Measurements from ENCODE around the gene ZC3H18. TPM values are rescaled to one million over a fixed set of nuclear protein-coding genes. Genes with fewer than 3 reads are reported as not detected.
A peak's percentile ranks its signal among the peaks of the same experiment; 100 is the strongest.

ZC3H18 gene
- total and polyA plus RNA-seq, 3 experiments from 2014 or later: 21.6 to 102 (median 91.4) TPM

DNA sequence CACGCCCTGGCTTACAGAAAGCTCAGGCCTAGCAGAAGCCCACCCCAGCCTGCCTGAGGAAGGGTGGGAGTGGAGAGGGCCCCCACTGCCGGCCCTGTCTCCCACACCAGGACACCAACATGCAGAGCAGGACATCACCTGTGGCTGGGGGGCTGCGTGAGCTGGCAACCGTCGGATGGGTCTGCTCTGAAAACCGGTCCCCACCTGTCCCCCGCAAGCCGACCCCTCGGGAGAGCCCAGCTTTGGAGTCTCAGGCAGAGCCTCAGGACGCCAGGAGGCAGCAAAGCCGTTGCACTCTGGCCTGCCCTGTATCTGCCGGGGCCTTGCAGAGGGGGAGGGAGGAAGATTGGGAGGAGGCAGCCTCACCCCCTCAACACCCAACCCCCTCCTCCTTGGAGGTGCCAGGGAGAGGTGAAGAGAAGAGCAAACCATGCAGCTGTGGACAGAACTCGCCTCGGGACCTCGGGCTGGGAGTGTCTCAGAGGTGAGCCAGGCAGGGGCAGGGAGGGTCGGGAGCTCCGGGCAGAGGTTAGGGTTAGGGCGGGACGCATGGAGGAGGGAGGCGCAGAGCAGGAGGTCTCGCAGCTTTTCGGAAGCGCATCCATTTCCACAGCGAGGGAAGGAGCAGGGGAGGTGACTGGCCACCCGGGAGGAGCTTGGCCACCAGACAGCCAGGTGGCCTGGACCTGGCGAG lies 30.4 kb upstream of the ZC3H18 start:
- CTCF ChIA-PET: no interaction called here
- Histone ChIP-seq H3K36me3 (ENCODE audit: insufficient read depth, low read length) (no peaks in the 10 kb centered on the region), H3K4me3 (ENCODE audit: low read length) (no peak overlapping the region), H3K27me3 (ENCODE audit: insufficient read depth, low read length, poor library complexity, severe bottlenecking) (peaks cover 19% of the 10 kb centered on the region), H3K4me1 (ENCODE audit: insufficient read depth, low read length) (peaks cover 7% of the 10 kb centered on the region), H3K27ac (ENCODE audit: low read depth, low read length) (no peak overlapping the region), H3K9me3 (ENCODE audit: low read length) (peaks cover 11% of the 10 kb centered on the region)
- Mint-ChIP-seq H3K4me3 (peak overlapping the region in 2 of 7 donors; percentile 66 to 85), H3K27me3 (peaks cover 1 to 12% of the 10 kb centered on the region in 2 donors), H3K4me1 (peaks cover 6 to 13% (median 9%) of the 10 kb centered on the region in 3 donors), H3K36me3 (peaks cover 0 to 11% (median 2%) of the 10 kb centered on the region in 3 donors), H3K9me3 (peaks cover 6 to 16% (median 12%) of the 10 kb centered on the region in 5 donors), H3K27ac (peak overlapping the region in 1 of 8 donors; percentile 77)
- POLR2A ChIA-PET: no interaction called here
- DNase-seq: peak in 1 of 5 donors; percentile 24

DNA sequence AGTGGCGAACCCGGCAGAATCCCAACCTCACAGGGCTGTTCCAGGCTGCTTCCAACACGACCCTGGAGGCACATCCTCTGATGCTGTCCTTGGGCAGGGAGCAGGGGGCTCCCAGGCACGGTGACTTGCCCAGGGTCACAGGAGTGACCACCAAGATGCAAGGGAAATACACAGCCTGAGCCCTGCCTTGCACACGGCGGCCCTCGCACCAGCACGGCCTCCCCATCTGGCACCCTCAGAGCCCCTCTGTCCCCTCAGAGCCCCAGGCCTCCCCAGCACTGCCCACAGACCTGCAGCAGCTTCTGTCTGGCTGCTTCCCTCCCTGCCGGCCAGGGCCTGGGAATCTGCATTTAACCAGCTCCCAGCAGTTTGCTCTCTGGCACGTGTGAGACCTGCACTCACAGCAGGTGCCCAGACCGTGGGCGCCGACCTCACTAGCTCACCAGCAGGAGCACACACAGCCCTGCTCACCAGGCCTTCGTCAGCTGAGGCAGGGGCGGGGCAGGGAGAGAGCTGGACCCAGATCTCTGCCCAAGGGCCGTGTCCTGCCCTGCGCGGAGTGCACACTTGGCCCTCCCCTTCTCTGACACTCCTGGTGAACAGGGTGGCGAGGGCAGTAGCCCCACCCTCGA lies 29.7 kb upstream of the ZC3H18 start:
- H3K27ac Mint-ChIP-seq: peak overlapping the region in 1 of 8 donors; percentile 55
- POLR2A ChIA-PET: no interaction called here
- H3K36me3 ChIP-seq (ENCODE audit: insufficient read depth, low read length): no peaks in the 10 kb centered on the region
- H3K4me3 ChIP-seq (ENCODE audit: low read length): no peak overlapping the region
- H3K27ac ChIP-seq (ENCODE audit: low read depth, low read length): no peak overlapping the region
- H3K36me3 Mint-ChIP-seq: peaks cover 0 to 11% (median 2%) of the 10 kb centered on the region in 3 donors
- peaks cover 11% of the 10 kb centered on the region for H3K9me3 ChIP-seq (ENCODE audit: low read length)
- peaks cover 4 to 16% of the 10 kb centered on the region in 2 donors for H3K27me3 Mint-ChIP-seq
- DNase-seq: no peak
- H3K9me3 Mint-ChIP-seq: peaks cover 6 to 16% (median 12%) of the 10 kb centered on the region in 5 donors
- CTCF ChIA-PET: no interaction called here
- peaks cover 19% of the 10 kb centered on the region for H3K27me3 ChIP-seq (ENCODE audit: insufficient read depth, low read length, poor library complexity, severe bottlenecking)
- H3K4me1 Mint-ChIP-seq: peaks cover 6 to 11% (median 6%) of the 10 kb centered on the region in 3 donors
- H3K4me1 ChIP-seq (ENCODE audit: insufficient read depth, low read length): peaks cover under 1% of the 10 kb centered on the region
- peak overlapping the region in 2 of 7 donors; percentile 66 to 85 for H3K4me3 Mint-ChIP-seq

DNA sequence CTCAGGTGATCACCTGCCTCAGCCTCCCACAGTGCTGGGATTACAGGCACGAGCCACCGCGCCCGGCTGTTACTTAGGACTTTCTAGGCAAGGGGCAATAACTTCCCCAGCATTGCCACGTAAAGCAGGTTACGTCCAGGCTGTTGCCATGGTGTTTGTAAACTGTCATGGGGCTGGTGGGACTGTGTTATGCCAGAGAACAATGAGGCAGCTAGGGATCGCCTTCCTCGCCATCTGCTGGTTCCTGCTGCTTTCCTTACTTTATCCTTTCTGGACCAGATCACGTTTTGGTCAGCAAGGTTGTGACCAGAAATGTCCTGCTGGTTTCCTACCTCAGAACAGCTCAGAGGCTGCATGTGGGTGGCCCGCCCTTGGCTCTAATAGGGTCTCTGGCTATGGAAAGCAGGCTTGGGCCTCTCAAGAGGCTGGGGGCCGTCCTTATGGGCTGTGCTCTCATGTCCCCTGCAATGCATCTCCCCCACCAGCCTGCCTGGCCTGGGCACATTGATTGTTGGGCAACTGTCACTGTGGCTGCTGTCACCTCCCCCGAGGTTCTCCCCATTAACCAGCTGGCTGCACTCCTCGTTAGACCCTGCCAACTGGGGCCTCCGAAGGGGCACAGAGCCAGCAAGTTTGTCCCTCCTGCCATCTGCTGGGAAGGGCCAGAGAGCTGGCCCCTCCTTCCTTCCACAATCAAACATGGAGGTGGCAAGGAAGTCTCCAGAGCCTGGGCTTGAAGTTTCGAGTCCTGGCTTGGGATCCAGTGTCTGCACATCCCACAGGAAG lies 28.2 kb upstream of the ZC3H18 start:
- Histone ChIP-seq H3K36me3 (ENCODE audit: insufficient read depth, low read length) (no peaks in the 10 kb centered on the region), H3K9me3 (ENCODE audit: low read length) (peaks cover 11% of the 10 kb centered on the region), H3K4me1 (ENCODE audit: insufficient read depth, low read length) (no peaks in the 10 kb centered on the region), H3K4me3 (ENCODE audit: low read length) (no peak overlapping the region), H3K27me3 (ENCODE audit: insufficient read depth, low read length, poor library complexity, severe bottlenecking) (peaks cover 19% of the 10 kb centered on the region), H3K27ac (ENCODE audit: low read depth, low read length) (no peak overlapping the region)
- POLR2A ChIA-PET: no interaction called here
- peak overlapping the region in 2 of 7 donors; percentile 15 to 85 for H3K4me3 Mint-ChIP-seq
- H3K27ac Mint-ChIP-seq: peak overlapping the region in 1 of 8 donors; percentile 81
- H3K4me1 Mint-ChIP-seq: peaks cover 0 to 11% (median 0%) of the 10 kb centered on the region in 3 donors
- no peak for DNase-seq
- peaks cover 13 to 26% of the 10 kb centered on the region in 2 donors for H3K27me3 Mint-ChIP-seq
- H3K36me3 Mint-ChIP-seq: peaks cover 0 to 11% (median 2%) of the 10 kb centered on the region in 3 donors
- CTCF ChIA-PET: no interaction called here
- H3K9me3 Mint-ChIP-seq: peaks cover 6 to 16% (median 12%) of the 10 kb centered on the region in 5 donors

DNA sequence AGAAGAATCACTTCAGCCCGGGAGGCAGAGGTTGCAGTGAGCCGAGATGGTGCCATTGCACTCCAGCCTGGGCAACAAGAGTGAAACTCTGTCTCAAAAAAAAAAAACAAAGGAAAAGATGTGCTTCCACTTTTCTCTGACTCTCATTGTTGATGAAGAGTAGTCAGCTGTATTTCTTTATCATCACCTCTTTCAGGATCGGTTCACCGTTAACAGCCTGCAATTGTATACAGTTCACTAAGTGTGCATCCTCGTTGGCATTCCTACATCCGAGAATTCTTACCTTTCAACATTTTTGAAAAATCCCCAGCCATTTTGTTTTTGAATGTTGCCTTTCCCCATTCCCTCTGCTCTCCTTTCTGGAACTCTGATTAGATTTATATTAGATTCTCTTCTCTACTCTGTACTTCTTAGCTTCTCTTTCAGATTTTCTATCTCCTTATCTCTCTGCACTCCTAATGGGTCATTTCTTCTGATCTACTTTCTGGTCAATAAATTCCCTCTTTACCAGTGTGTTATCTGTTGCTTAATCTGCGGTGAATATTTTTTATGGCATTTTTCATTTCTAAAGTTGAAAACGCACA lies 26.9 kb upstream of the ZC3H18 start:
- Mint-ChIP-seq H3K4me1 (peaks cover 0 to 15% (median 0%) of the 10 kb centered on the region in 3 donors), H3K27me3 (peaks cover 13 to 26% of the 10 kb centered on the region in 2 donors), H3K9me3 (peaks cover 6 to 16% (median 12%) of the 10 kb centered on the region in 5 donors), H3K27ac (no peak overlapping the region), H3K36me3 (peaks cover 0 to 11% (median 2%) of the 10 kb centered on the region in 3 donors), H3K4me3 (peak overlapping the region in 1 of 7 donors; percentile 37)
- no peaks in the 10 kb centered on the region for H3K36me3 ChIP-seq (ENCODE audit: insufficient read depth, low read length)
- no peak overlapping the region for H3K4me3 ChIP-seq (ENCODE audit: low read length)
- CTCF ChIA-PET: no interaction called here
- peaks cover 19% of the 10 kb centered on the region for H3K27me3 ChIP-seq (ENCODE audit: insufficient read depth, low read length, poor library complexity, severe bottlenecking)
- POLR2A ChIA-PET: no interaction called here
- H3K4me1 ChIP-seq (ENCODE audit: insufficient read depth, low read length): no peaks in the 10 kb centered on the region
- no peak for DNase-seq
- H3K27ac ChIP-seq (ENCODE audit: low read depth, low read length): no peak overlapping the region
- peaks cover 11% of the 10 kb centered on the region for H3K9me3 ChIP-seq (ENCODE audit: low read length)

DNA sequence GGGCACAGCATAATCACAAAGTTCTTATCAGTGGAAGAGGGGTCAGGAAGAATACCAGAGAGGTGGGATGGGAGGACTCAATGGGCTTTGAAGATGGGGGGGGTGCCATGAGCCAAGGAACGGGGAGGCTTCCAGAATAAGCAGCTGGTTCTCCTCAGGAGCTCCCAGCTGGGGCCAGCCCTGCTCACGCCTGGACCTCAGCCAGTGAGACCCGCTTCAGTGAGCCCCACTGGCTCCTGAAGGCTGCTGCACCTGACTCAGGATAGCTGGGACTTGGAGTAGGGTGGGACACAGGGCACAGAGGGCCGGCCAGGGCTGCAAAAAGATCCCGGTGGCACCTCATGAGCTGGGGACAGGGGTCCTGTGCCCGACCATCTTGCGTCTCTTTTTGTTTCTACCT lies 24.4 kb upstream of the ZC3H18 start:
- Histone ChIP-seq H3K36me3 (ENCODE audit: insufficient read depth, low read length) (no peaks in the 10 kb centered on the region), H3K27ac (ENCODE audit: low read depth, low read length) (no peak overlapping the region), H3K4me3 (ENCODE audit: low read length) (no peak overlapping the region), H3K4me1 (ENCODE audit: insufficient read depth, low read length) (peaks cover 11% of the 10 kb centered on the region), H3K27me3 (ENCODE audit: insufficient read depth, low read length, poor library complexity, severe bottlenecking) (peaks cover 5% of the 10 kb centered on the region), H3K9me3 (ENCODE audit: low read length) (peaks cover 11% of the 10 kb centered on the region)
- peaks cover 6 to 16% (median 12%) of the 10 kb centered on the region in 5 donors for H3K9me3 Mint-ChIP-seq
- ChIA-PET CTCF (no interaction called here), POLR2A (no interaction called here)
- H3K27ac Mint-ChIP-seq: no peak overlapping the region
- H3K27me3 Mint-ChIP-seq: peaks cover 15 to 30% of the 10 kb centered on the region in 2 donors
- DNase-seq: no peak
- peaks cover 0 to 11% (median 2%) of the 10 kb centered on the region in 3 donors for H3K36me3 Mint-ChIP-seq
- peaks cover 6 to 25% (median 7%) of the 10 kb centered on the region in 3 donors for H3K4me1 Mint-ChIP-seq
- H3K4me3 Mint-ChIP-seq: peak overlapping the region in 1 of 7 donors; percentile 63

DNA sequence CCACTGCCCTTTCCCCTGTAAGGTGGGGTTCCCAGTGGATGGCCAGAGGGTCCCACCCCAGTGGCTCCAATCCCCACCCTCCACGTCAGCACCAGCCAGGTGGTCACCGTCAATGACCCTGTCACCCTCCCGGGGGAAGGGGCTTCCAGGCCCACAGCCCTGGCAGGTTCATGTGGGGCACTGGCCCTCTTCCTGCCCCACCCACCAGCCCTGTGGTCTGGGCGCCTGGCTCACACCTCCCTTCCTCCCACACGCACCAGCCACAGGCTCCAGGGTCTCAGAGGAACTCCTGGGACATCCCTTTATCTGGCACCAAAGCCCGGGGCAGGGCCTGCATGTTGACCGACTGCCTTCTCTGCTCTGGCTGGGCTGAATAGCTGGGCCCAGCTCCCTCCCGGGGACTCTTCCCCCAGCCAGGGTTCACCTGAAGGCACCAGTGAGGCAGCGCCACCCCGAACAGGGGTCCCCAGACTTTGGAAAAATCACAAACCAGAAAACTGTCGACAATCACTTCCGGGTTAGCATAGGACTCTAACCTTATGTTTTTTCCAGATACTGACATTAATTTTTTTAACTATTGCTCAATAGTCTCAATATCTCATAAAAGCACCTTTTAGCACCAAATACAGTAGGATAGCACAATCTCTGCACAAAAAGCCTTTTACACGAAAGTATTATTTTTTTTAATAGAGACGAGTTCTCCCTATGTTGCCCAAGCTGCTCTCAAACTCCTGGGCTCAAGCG lies 21.9 kb upstream of the ZC3H18 start:
- H3K4me3 ChIP-seq (ENCODE audit: low read length): no peak overlapping the region
- H3K9me3 Mint-ChIP-seq: peaks cover 4 to 7% (median 5%) of the 10 kb centered on the region in 5 donors
- POLR2A ChIA-PET: no interaction called here
- H3K9me3 ChIP-seq (ENCODE audit: low read length): peaks cover 6% of the 10 kb centered on the region
- peaks cover 11% of the 10 kb centered on the region for H3K4me1 ChIP-seq (ENCODE audit: insufficient read depth, low read length)
- no peaks in the 10 kb centered on the region for H3K27me3 ChIP-seq (ENCODE audit: insufficient read depth, low read length, poor library complexity, severe bottlenecking)
- CTCF ChIA-PET: no interaction called here
- H3K4me1 Mint-ChIP-seq: peaks cover 6 to 27% (median 7%) of the 10 kb centered on the region in 3 donors
- peaks cover 14 to 22% of the 10 kb centered on the region in 2 donors for H3K27me3 Mint-ChIP-seq
- H3K4me3 Mint-ChIP-seq: peak overlapping the region in 1 of 7 donors; percentile 12
- no peak overlapping the region for H3K27ac ChIP-seq (ENCODE audit: low read depth, low read length)
- H3K36me3 Mint-ChIP-seq: peaks cover 0 to 5% (median 2%) of the 10 kb centered on the region in 3 donors
- H3K36me3 ChIP-seq (ENCODE audit: insufficient read depth, low read length): no peaks in the 10 kb centered on the region
- no peak for DNase-seq
- peak overlapping the region in 1 of 8 donors; percentile 27 for H3K27ac Mint-ChIP-seq

DNA sequence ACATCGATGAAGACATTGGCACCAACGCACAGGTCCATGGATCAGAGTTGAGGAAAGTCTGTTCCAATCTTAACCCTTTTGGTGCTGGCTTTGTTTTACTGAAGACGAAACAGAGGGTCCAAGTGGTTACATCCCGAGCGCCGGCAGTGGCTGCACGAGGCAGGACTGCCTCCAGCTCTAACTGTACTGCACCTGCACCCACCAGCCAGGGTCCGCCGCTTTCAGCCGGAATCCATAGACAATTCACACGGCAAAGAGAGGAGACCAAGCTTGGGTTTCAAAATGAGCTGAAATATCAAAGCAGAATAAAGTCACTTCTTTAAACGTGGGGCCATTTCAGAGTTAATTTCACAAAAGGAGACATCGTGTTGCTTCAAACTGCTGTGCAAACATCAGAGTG lies 21.2 kb upstream of the ZC3H18 start:
- POLR2A ChIA-PET: no interaction called here
- Mint-ChIP-seq H3K36me3 (no peaks in the 10 kb centered on the region), H3K4me1 (peaks cover 6 to 24% (median 7%) of the 10 kb centered on the region in 3 donors), H3K9me3 (peaks cover 0 to under 1% (median 0%) of the 10 kb centered on the region in 5 donors), H3K27ac (no peak overlapping the region), H3K4me3 (no peak overlapping the region), H3K27me3 (peaks cover 13 to 18% of the 10 kb centered on the region in 2 donors)
- DNase-seq: no peak
- CTCF ChIA-PET: interaction anchor here (0.8 kb wide), 1 partner anchor 105 kb away, joined by 3 read pairs; no protein-coding TSS in a partner anchor
- H3K27ac ChIP-seq (ENCODE audit: low read depth, low read length): no peak overlapping the region
- no peak overlapping the region for H3K4me3 ChIP-seq (ENCODE audit: low read length)
- H3K36me3 ChIP-seq (ENCODE audit: insufficient read depth, low read length): no peaks in the 10 kb centered on the region
- no peaks in the 10 kb centered on the region for H3K27me3 ChIP-seq (ENCODE audit: insufficient read depth, low read length, poor library complexity, severe bottlenecking)
- peaks cover 11% of the 10 kb centered on the region for H3K4me1 ChIP-seq (ENCODE audit: insufficient read depth, low read length)
- no peaks in the 10 kb centered on the region for H3K9me3 ChIP-seq (ENCODE audit: low read length)
